Type B pancreatic cell (in vitro differentiated cells): ENCODE data around the gene TMBIM6. TPM values are rescaled to one million over a fixed set of nuclear protein-coding genes. Genes with fewer than 3 reads are reported as not detected.
"Not testable (repeated sequence)": the region's sequence is repeated elsewhere in the genome, so short reads cannot be mapped to it uniquely, and the experiment has no call there.

ENCODE experiments used
- DNase-seq: peaks from one replicate; pipeline ENCODE4 v3.0.0; 2021; ENCODE audit warnings: mixed read lengths; ENCODE audit not compliant: unreplicated experiment; ENCODE audit errors: extremely low spot score
- H3K27ac Mint-ChIP-seq: 2 replicates; pipeline ENCODE4 v1.8.0; 2021; ENCODE audit warnings: mild to moderate bottlenecking, mixed read lengths
- H3K27me3 Mint-ChIP-seq: 2 replicates; pipeline ENCODE4 v1.8.0; 2021; ENCODE audit warnings: mixed read lengths
- H3K36me3 Mint-ChIP-seq: 2 replicates; pipeline ENCODE4 v1.8.0; 2021; ENCODE audit warnings: mixed read lengths
- H3K4me1 Mint-ChIP-seq: one replicate; pipeline ENCODE4 v1.8.0; 2021; ENCODE audit warnings: mixed read lengths; ENCODE audit not compliant: unreplicated experiment
- H3K4me3 Mint-ChIP-seq: 2 replicates; pipeline ENCODE4 v1.8.0; 2021; ENCODE audit warnings: mild to moderate bottlenecking, mixed read lengths
- H3K9me3 Mint-ChIP-seq: 2 replicates; pipeline ENCODE4 v1.8.0; 2021; ENCODE audit warnings: mixed read lengths
- total RNA-seq: library from RNA; stranded (reverse); gene quantifications from 2 replicates; pipeline ENCODE4 v1.2.1, GENCODE V29; 2021; ENCODE audit warnings: low replicate concordance
- TF ChIP-seq, protein P1 (sequence below): fragments of 200-600 bp; sonication (generic); conservative IDR thresholded peaks from 2 replicates; pipeline ENCODE4 v1.5.0; 2021; ENCODE audit warnings: antibody characterized with exemption, mild to moderate bottlenecking

The TMBIM6 gene
- total RNA-seq, 1 donor from 2014 or later, result 497 TPM

DNA sequence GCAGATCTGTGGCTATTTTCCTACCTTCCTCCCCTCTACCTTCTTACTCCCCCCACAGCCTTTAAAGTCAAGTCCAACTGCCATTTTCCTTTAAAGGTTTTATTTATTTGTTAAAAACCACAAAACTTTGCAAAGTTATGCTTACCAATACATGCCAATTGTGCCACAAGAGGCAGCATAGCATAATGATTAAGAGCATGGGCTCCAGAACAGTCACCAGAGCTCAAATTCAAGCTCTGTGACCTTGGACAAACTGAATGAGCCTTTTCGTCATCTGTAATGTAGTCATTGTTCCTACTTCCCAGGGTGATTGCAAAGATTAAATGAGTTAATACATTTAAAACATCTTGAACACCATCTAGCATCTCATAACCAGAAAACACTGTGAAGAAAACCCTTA is 21.1 kb upstream of the TMBIM6 start:
- Mint-ChIP-seq H3K9me3 (no peaks in the 10 kb centered on the region), H3K4me1 (no peaks in the 10 kb centered on the region), H3K27ac (no peak overlapping the region), H3K36me3 (no peaks in the 10 kb centered on the region), H3K27me3 (peaks cover 29% of the 10 kb centered on the region), H3K4me3 (no peak overlapping the region)
- TF ChIP-seq, protein P1, sequence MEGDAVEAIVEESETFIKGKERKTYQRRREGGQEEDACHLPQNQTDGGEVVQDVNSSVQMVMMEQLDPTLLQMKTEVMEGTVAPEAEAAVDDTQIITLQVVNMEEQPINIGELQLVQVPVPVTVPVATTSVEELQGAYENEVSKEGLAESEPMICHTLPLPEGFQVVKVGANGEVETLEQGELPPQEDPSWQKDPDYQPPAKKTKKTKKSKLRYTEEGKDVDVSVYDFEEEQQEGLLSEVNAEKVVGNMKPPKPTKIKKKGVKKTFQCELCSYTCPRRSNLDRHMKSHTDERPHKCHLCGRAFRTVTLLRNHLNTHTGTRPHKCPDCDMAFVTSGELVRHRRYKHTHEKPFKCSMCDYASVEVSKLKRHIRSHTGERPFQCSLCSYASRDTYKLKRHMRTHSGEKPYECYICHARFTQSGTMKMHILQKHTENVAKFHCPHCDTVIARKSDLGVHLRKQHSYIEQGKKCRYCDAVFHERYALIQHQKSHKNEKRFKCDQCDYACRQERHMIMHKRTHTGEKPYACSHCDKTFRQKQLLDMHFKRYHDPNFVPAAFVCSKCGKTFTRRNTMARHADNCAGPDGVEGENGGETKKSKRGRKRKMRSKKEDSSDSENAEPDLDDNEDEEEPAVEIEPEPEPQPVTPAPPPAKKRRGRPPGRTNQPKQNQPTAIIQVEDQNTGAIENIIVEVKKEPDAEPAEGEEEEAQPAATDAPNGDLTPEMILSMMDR, result no peak
- no peak for DNase-seq

DNA sequence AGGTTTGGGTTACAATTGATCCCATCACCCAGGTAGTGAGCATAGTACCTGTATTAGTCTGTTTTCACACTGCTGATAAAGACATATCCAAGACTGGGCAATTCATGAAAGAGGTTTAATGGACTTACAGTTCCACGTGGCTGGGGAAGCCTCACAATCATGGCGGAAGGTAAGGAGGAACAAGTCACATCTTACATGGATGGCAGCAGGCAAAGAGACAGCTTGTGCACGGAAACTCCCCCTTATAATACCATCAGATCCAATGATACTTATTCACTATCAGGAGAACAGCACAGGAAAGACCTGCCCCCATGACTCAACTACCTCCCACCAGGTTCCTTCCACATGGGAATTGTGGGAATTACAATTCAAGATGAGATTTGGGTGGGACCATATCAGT is 20.0 kb upstream of the TMBIM6 start:
- H3K36me3 Mint-ChIP-seq, H3K27ac Mint-ChIP-seq, H3K9me3 Mint-ChIP-seq, H3K4me3 Mint-ChIP-seq, H3K4me1 Mint-ChIP-seq, DNase-seq: not testable (repeated sequence)
- peaks cover 29% of the 10 kb centered on the region for H3K27me3 Mint-ChIP-seq

DNA sequence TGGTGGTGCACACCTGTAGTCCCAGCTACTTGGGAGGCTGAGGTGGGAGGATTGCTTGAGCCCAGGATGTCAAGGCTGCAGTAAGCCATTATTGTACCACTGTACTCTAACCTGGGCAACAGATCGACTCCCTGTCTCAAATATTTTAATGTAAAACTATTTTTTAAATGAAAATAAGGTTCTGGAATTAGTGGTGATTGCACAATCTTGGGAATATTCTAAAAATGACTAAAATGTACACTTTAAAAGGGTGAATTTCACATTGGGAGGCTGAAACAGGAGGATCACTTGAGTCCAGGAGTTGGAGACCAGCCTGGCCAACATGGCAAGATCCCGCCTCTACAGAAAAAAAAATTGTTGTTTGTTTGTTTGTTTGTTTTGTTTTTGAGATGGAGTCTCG is 12.9 kb upstream of the TMBIM6 start:
- H3K4me1 Mint-ChIP-seq, result no peaks in the 10 kb centered on the region
- H3K36me3 Mint-ChIP-seq, result no peaks in the 10 kb centered on the region
- peaks cover 28% of the 10 kb centered on the region for H3K27me3 Mint-ChIP-seq
- no peaks in the 10 kb centered on the region for H3K9me3 Mint-ChIP-seq
- no peak overlapping the region for H3K4me3 Mint-ChIP-seq
- TF ChIP-seq, protein P1, result no peak
- no peak overlapping the region for H3K27ac Mint-ChIP-seq
- no peak for DNase-seq

DNA sequence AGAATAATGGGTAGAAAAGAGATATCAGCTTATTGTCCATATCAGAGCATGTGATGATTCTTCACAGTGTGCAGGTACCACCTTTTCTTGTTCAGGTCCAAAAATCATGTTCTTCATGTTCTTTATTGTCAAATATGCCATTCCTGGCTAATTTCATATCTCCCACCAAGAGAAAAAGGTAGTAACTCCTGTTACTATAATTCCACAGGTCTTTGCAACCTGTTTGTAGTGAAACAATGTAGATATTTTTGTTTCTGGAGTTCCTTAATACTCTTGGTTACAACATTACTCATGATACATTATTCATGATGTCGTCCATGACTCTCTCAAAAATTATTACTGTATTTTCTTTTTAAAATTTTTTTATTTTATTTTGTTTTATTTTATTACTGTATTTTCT is 11.3 kb upstream of the TMBIM6 start:
- no peaks in the 10 kb centered on the region for H3K36me3 Mint-ChIP-seq
- no peak for DNase-seq
- H3K9me3 Mint-ChIP-seq, result peaks cover 3% of the 10 kb centered on the region

DNA sequence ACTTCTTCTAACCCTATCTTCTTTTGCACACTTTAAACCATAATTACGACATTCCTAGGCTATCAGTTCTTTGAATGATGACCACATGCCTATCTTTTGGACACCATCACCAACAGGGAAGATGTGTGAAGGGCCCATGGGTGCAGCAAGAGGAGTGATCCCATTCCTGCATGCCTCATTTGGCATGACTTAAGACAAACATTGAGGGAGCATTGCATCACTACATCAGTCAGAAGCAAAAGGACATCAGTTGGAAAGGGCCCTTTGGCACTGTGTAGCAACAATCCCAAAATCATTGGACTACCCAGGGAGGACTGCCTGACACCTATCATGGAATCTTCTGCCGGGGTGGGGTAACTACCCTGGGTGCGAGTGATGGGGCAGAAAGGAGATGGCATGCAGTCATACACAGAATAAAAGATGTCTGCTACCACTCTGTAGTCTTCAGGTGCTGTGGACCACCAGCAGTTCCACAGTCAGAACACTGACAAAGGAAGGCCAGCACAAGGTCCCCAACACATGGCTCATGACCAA is 10.7 kb upstream of the TMBIM6 start:
- Mint-ChIP-seq H3K4me1 (no peaks in the 10 kb centered on the region), H3K27me3 (peaks cover 20% of the 10 kb centered on the region), H3K27ac (no peak overlapping the region)

More for the DNA sequence above, 11.3 kb upstream of the TMBIM6 start:
- Mint-ChIP-seq H3K4me1 (no peaks in the 10 kb centered on the region), H3K27me3 (peaks cover 24% of the 10 kb centered on the region), H3K4me3 (no peak overlapping the region), H3K27ac (no peak overlapping the region)
- TF ChIP-seq, protein P1, result no peak

DNA sequence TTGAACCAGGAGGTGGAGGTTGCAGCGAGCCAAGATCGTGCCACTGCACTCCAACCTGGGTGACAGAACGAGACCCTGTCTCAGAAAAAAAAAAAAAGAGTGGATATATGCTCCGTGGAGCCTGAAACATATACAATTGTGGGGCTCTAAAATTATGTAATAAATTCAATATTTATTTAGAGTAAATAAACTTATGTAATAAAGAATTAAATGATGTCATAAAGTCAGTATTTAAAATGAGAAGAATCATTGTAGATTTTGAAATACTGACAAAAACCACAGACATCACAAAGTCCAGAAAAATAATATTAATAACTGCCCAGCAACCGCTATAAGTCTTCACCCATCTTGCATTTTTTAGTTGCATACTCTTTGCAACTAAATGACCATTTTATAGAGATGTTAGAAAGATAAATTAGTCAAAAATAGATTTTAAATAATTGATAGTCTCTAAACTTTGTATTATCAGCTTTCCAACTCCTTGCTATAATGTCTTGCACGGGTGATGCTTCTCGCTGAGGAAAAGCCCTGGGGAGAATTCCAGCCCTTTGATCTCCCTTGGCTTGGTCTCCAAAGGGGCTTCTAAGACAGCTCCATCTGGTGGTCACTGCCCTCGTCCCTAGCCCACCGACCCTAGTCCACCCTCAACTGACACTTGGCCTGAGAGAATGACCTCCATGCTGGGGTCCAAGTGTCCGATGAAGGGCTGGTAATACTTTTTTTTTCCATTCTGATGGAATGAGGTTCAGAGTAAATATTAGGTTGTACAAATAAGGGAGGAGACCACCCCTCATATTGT is 7.9 kb upstream of the TMBIM6 start:
- Mint-ChIP-seq H3K4me3 (no peak overlapping the region), H3K9me3 (peaks cover 8% of the 10 kb centered on the region), H3K4me1 (no peaks in the 10 kb centered on the region), H3K36me3 (no peaks in the 10 kb centered on the region), H3K27ac (no peak overlapping the region), H3K27me3 (peaks cover 13% of the 10 kb centered on the region)
- TF ChIP-seq, protein P1, result no peak
- DNase-seq, result no peak

More for the DNA sequence above, 10.7 kb upstream of the TMBIM6 start:
- Mint-ChIP-seq H3K36me3 (no peaks in the 10 kb centered on the region), H3K9me3 (peaks cover 8% of the 10 kb centered on the region), H3K4me3 (no peak overlapping the region)
- TF ChIP-seq, protein P1, result no peak
- DNase-seq, result no peak

DNA sequence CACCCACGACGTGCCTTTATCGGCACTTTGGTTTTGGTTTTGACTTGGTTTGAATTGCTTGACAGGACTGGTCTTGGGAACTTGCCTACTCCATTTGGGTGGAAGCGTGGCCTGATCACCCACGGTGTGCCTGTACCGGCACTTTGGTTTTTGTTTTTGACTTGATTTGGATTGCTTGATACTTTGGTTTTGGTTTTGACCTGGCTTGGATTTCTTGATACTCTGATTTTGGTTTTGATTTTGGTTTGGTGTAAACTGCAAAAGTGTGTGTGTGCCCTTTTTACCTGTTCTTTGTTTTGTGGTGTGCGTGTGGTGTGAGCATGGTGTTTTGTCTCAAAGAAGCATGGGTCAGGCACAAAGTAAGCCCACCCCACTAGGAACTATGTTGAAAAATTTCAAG is 6.5 kb upstream of the TMBIM6 start:
- H3K36me3 Mint-ChIP-seq, H3K4me1 Mint-ChIP-seq, H3K4me3 Mint-ChIP-seq, H3K27ac Mint-ChIP-seq, H3K9me3 Mint-ChIP-seq, DNase-seq: not testable (repeated sequence)
- peaks cover 13% of the 10 kb centered on the region for H3K27me3 Mint-ChIP-seq

DNA sequence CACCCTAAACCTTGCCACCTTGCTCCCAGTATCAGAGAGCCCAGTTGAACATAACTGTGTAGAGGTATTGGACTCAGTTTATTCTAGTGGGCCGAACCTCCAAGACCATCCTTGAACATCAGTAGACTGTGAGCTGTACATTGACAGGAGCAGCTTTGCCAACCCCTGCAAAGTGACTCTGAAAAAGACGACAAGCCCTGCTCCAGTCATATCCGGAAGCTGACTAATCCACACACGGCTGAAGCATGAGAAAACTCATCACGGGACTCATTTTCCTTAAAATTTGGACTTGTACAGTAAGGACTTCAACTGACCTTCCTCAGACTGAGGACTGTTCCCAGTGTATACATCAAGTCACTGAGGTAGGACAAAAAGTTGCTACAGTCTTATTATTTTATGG is 2.6 kb upstream of the TMBIM6 start:
- not testable (repeated sequence) for H3K36me3 Mint-ChIP-seq, H3K4me1 Mint-ChIP-seq, H3K9me3 Mint-ChIP-seq, DNase-seq, H3K27me3 Mint-ChIP-seq, H3K27ac Mint-ChIP-seq, H3K4me3 Mint-ChIP-seq

DNA sequence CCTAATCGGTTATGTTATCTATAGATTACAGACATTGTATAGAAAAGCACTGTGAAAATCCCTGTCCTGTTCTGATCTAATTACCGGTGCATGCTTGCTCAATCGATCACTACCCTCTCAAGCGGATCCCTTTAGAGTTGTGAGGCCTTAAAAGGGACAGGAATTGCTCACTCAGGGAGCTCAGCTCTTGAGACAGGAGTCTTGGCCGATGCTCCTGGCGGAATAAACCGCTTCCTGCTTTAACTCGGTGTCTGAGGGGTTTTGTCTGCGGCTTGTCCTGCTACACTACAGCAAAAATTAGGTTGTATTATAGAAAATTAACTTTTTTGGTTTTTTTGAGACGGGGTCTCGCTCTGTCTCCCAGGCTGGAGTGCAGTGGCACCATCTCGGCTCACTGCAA is 1.1 kb upstream of the TMBIM6 start:
- not testable (repeated sequence) for H3K9me3 Mint-ChIP-seq, DNase-seq, H3K27ac Mint-ChIP-seq

More for the DNA sequence above, 1.1 kb upstream of the TMBIM6 start:
- not testable (repeated sequence) for H3K4me3 Mint-ChIP-seq, H3K27me3 Mint-ChIP-seq
- Mint-ChIP-seq H3K4me1 (peaks cover 21% of the 10 kb centered on the region), H3K36me3 (peaks cover 13% of the 10 kb centered on the region)
